ENCODE data around the gene SLC50A1.

DNA sequence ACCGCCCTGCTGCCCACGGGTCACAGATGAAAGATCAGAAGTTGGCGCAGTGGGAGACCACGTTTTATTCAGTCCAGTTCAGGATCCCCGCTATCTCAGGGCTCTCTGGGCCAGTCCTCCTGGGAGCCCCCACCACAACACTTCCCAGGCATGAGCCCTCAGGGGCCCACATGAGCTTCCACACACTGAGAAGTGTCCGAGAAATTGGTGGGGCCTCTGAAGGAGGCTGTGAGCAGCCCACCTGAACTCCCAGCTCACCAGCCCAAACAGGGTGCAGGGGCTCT is 50.1 kb downstream of the SLC50A1 start:
- TF ChIP-seq E2F6 (IDR thresholded peaks at IDR 0.05; ENCODE audit: borderline replicate concordance in 1 of 2, extremely low read depth in 1 of 2, insufficient read depth in 1 of 2, insufficient read length in 1 of 2, low read depth in 1 of 2, low read length in 1 of 2, poor library complexity in 1 of 2, severe bottlenecking in 1 of 2) (no peak), EZH2 (IDR thresholded peaks at IDR 0.05; ENCODE audit: borderline replicate concordance, low read depth, low read length) (no peak), TARDBP (IDR thresholded peaks at IDR 0.05) (no peak), TCF7L2 (IDR thresholded peaks at IDR 0.05; ENCODE audit: low read depth, low read length) (no peak), ZNF639 (CRISPR knock-in tag; conservative IDR thresholded peaks at IDR 0.05 in 1 of 2, IDR thresholded peaks at IDR 0.05 in 1 of 2) (no peak)
- TF ChIP-seq, protein P1, sequence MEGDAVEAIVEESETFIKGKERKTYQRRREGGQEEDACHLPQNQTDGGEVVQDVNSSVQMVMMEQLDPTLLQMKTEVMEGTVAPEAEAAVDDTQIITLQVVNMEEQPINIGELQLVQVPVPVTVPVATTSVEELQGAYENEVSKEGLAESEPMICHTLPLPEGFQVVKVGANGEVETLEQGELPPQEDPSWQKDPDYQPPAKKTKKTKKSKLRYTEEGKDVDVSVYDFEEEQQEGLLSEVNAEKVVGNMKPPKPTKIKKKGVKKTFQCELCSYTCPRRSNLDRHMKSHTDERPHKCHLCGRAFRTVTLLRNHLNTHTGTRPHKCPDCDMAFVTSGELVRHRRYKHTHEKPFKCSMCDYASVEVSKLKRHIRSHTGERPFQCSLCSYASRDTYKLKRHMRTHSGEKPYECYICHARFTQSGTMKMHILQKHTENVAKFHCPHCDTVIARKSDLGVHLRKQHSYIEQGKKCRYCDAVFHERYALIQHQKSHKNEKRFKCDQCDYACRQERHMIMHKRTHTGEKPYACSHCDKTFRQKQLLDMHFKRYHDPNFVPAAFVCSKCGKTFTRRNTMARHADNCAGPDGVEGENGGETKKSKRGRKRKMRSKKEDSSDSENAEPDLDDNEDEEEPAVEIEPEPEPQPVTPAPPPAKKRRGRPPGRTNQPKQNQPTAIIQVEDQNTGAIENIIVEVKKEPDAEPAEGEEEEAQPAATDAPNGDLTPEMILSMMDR (IDR thresholded peaks at IDR 0.05 in 2 of 3, conservative IDR thresholded peaks at IDR 0.05 in 1 of 3; ENCODE audit: insufficient read depth in 2 of 3, low read depth in 1 of 3, low read length in 3 of 3) = no peak

Measured in K562 (cell line).